Uterus (tissue), 4 donors: ENCODE results near the gene PSMD14. TPM values are rescaled to one million over a fixed set of nuclear protein-coding genes. Genes with fewer than 3 reads are reported as not detected.
A peak's percentile ranks its signal among the peaks of the same experiment; 100 is the strongest.
"Not testable (repeated sequence)": the region's sequence is repeated elsewhere in the genome, so short reads cannot be mapped to it uniquely, and the experiment has no call there.

Experiments used
- DNase-seq, 2 donors: peaks; one replicate each; pipeline ENCODE4 v3.0.0-alpha.2; 2019 to 2020
- H3K27ac ChIP-seq, 2 donors: fragments of 200-600 bp; sonication (generic); 1 replicate in 1 of 2; 2 replicates in 1 of 2; pipeline ENCODE4 v1.5.1; 2016 to 2018
- H3K27me3 ChIP-seq, 2 donors: fragments of 200-600 bp; sonication (generic); one replicate each; pipeline ENCODE4 v1.5.1; 2018 to 2019; ENCODE audit warnings: control low read depth in 1 of 2
- H3K36me3 ChIP-seq, 2 donors: fragments of 200-600 bp; sonication (generic); one replicate each; pipeline ENCODE4 v1.5.1; 2019; ENCODE audit warnings: control low read depth in 1 of 2
- H3K4me1 ChIP-seq, 2 donors: fragments of 200-600 bp; sonication (generic); one replicate each; pipeline ENCODE4 v1.5.1; 2018 to 2019; ENCODE audit warnings: control low read depth in 1 of 2
- H3K4me3 ChIP-seq, 2 donors: fragments of 200-600 bp; sonication (generic); 1 replicate in 1 of 2; 2 replicates in 1 of 2; pipeline ENCODE4 v1.5.1; 2018 to 2019; ENCODE audit warnings: mild to moderate bottlenecking in 1 of 2
- H3K9me3 ChIP-seq, 2 donors: fragments of 200-600 bp; sonication (generic); one replicate each; pipeline ENCODE4 v1.5.1; 2019; ENCODE audit warnings: control low read depth in 1 of 2
- CTCF ChIP-seq, 4 experiments: fragments of 200-600 bp in 2 of 4; fragments of 450-650 bp in 2 of 4; sonication (generic) in 2 of 4; IDR thresholded peaks; one replicate each; pipeline ENCODE4 v1.5.1; 2016 to 2019; ENCODE audit warnings: antibody characterized with exemption in 4 of 4, mild to moderate bottlenecking in 2 of 4, moderate library complexity in 1 of 4
- POLR2A ChIP-seq, 2 donors: fragments of 450-650 bp; IDR thresholded peaks; one replicate each; pipeline ENCODE4 v1.6.1; 2016; ENCODE audit warnings: antibody characterized with exemption in 2 of 2, mild to moderate bottlenecking in 1 of 2, moderate library complexity in 1 of 2
- intact Hi-C: fragments of 100-400 bp; cut with DNase I; formaldehyde crosslinking; loops from one replicate; pipeline ENCODE4 v1.15.1; 2023; ENCODE audit warnings: low total_unique reads
- total RNA-seq, 4 donors: library from RNA; depleted of rRNA in 3 of 4; stranded (reverse); fragments of >200 nt in 3 of 4; gene quantifications; one replicate each; pipeline versions ENCODE4 v1.1.0 to v1.2.4, GENCODE V29; 2014 to 2023
- donor health status: DM: yes; HTN: yes; CAD: no.

PSMD14 gene
- total RNA-seq: 10 to 100 TPM in 2 of 4 donors, 1 to 10 TPM in 2; 6.8 to 69.2 (median 14.6) TPM

- intact Hi-C loops: no loop called here
- TF ChIP-seq CTCF (IDR thresholded peaks at IDR 0.05) (no peak), POLR2A (IDR thresholded peaks at IDR 0.05) (peak; percentile 43 to 57)
- peak; percentile 87 to 89 for DNase-seq
- Histone ChIP-seq H3K27me3 (no peaks in the 10 kb centered on the region), H3K4me3 (peak within 1 kb of the TSS; percentile 72 to 84), H3K4me1 (no peaks in the 10 kb centered on the region), H3K36me3 (no peaks in the 10 kb centered on the region), H3K27ac (peak within 1 kb of the TSS; percentile 82 to 83), H3K9me3 (no peaks in the 10 kb centered on the region)
Observed at GRCh38 chr2:161308178-161308955, at the start of gene PSMD14. TSS of gene PSMD14 (plus strand) at chr2:161308425. CDS start at chr2:161318826, 10,401 bp downstream.

GRCh38 chr2:161265874-161266273, 42.4 kb upstream of the PSMD14 start:
- H3K4me3 ChIP-seq: no peak overlapping the region

GRCh38 chr2:161269111-161269510, 39.1 kb upstream of the PSMD14 start:
- H3K4me3 ChIP-seq: no peak overlapping the region
- H3K27ac ChIP-seq: no peak overlapping the region
- H3K27me3 ChIP-seq: peaks cover 0 to 4% of the 10 kb centered on the region in 2 donors
- intact Hi-C loops: no loop called here
- no peaks in the 10 kb centered on the region for H3K4me1 ChIP-seq
- TF ChIP-seq POLR2A (IDR thresholded peaks at IDR 0.05): no peak
- TF ChIP-seq CTCF (IDR thresholded peaks at IDR 0.05): no peak
- H3K9me3 ChIP-seq: no peaks in the 10 kb centered on the region
- no peaks in the 10 kb centered on the region for H3K36me3 ChIP-seq
- DNase-seq: no peak

More at GRCh38 chr2:161265874-161266273, 42.4 kb upstream of the PSMD14 start:
- DNase-seq: no peak
- H3K36me3 ChIP-seq: no peaks in the 10 kb centered on the region
- H3K9me3 ChIP-seq: no peaks in the 10 kb centered on the region
- TF ChIP-seq CTCF (IDR thresholded peaks at IDR 0.05) (no peak), POLR2A (IDR thresholded peaks at IDR 0.05) (no peak)
- no peak overlapping the region for H3K27ac ChIP-seq
- H3K4me1 ChIP-seq: no peaks in the 10 kb centered on the region
- intact Hi-C loops: no loop called here
- H3K27me3 ChIP-seq: peaks cover 0 to 4% of the 10 kb centered on the region in 2 donors

- Histone ChIP-seq H3K4me1 (no peaks in the 10 kb centered on the region), H3K4me3 (no peak overlapping the region), H3K27me3 (peaks cover 0 to 4% of the 10 kb centered on the region in 2 donors), H3K27ac (no peak overlapping the region), H3K36me3 (no peaks in the 10 kb centered on the region), H3K9me3 (no peaks in the 10 kb centered on the region)
- TF ChIP-seq POLR2A (IDR thresholded peaks at IDR 0.05) (no peak), CTCF (IDR thresholded peaks at IDR 0.05) (peak; percentile 42 to 52 (median 44))
- intact Hi-C loops: no loop called here
- no peak for DNase-seq
Observed at GRCh38 chr2:161273038-161273760, 35.0 kb upstream of the PSMD14 start.

GRCh38 chr2:161278564-161279229, 29.5 kb upstream of the PSMD14 start:
- H3K9me3 ChIP-seq, H3K4me1 ChIP-seq, intact Hi-C loops, H3K4me3 ChIP-seq, H3K36me3 ChIP-seq, H3K27me3 ChIP-seq, H3K27ac ChIP-seq: not testable (repeated sequence)
- peak in 1 of 2 donors; percentile 19 for DNase-seq

- H3K4me3 ChIP-seq, H3K9me3 ChIP-seq, H3K27me3 ChIP-seq, H3K4me1 ChIP-seq, DNase-seq, H3K27ac ChIP-seq, intact Hi-C loops, H3K36me3 ChIP-seq: not testable (repeated sequence)
Observed at GRCh38 chr2:161279230-161279815, 28.9 kb upstream of the PSMD14 start.

- H3K27me3 ChIP-seq, intact Hi-C loops, H3K4me3 ChIP-seq, H3K36me3 ChIP-seq, H3K4me1 ChIP-seq, H3K9me3 ChIP-seq, H3K27ac ChIP-seq: not testable (repeated sequence)
- peak; percentile 22 to 51 for DNase-seq
Observed at GRCh38 chr2:161280906-161281323, 27.3 kb upstream of the PSMD14 start.
